GM19463 (cell line): ENCODE measurements around the gene FABP3.

Experiments used
- ATAC-seq: cut with Tn5 transposase; IDR thresholded peaks from one replicate; pipeline ENCODE4 v1.9.1; 2021; ENCODE audit warnings: mild to moderate bottlenecking, moderate library complexity; ENCODE audit not compliant: unreplicated experiment

Gene FABP3

DNA sequence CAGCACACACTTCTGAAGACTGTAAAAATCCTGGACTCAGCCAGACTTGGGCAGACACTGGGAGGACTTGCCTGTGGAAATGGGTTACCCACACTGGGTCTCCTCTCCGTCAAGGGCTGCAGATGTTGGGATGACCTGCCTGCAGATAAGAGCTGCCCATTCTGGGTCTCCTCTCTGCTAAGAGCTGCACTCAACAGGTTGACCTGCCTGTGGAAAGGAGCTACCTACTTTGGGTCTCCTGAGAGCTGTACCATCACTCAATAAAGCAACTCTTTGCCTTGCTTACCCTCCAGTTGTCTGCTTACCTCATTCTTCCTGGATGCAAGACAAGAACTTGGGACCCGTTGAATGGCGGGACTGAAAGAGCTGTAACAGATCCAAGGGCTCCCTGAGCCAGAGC, 47.9 kb downstream of the FABP3 start:
- ATAC-seq: no peak

DNA sequence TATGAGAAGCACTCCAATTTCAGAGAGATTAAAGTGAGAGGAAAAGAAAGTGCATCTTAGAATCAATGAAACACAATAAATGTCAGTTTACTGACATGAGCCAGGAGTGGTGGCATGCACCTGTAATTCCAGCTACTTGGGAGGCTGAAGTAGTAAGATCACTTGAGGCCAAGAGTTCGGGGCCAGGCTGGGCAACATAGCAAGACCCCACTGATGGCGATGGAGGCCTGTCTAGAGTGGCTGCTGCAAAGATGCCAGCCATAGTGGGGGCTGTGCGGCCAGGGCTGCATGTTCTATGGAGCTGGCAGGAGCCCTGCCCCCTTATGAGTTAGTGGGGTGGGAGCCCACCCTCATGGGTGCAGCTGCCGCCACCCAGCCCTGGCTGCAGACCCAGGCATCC, 48.8 kb downstream of the FABP3 start:
- ATAC-seq: no peak

DNA sequence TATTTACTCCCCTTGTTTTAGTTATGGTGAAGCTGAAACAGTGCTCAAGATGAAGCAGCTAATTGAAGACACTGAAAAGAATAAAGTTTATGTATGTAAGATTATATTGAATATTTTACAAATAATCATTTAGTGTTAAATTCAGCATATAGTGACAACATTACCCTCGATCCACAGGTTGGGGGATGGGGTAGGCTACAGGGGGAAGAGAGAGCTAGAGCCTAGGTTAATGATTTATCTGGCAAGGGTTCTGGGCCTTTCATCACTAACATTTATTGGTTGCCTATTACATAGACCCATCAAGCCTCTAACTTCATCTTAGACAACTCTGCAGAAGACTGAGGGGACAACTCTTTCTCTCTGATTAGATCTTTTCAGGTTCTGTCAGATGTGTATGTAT, 54.7 kb downstream of the FABP3 start:
- ATAC-seq: no peak

DNA sequence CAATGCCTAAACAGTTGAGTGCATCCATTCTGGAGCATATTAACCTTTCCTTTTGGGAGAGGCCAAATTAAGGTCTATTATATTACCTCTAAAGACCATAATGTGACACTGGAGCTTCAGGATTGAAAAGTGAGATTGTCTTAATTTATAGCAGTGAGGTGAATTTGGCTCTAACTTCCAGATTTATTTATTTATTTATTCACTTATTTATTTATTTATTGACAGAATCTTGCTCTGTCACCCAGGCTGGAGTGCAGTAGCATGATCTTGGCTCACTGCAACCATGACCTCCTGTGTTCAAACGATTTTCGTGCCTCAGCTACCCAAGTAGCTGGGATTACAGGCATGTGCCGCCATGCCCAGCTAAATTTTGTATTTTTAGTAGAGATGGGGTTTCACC, 57.0 kb downstream of the FABP3 start:
- no peak for ATAC-seq
